Measurements from ENCODE around the gene DGKH. TPM values are rescaled to one million over a fixed set of nuclear protein-coding genes. Genes with fewer than 3 reads are reported as not detected.

Gene DGKH
- polyA plus RNA-seq, 1 donor from 2014 or later: 0.03 TPM

DNA sequence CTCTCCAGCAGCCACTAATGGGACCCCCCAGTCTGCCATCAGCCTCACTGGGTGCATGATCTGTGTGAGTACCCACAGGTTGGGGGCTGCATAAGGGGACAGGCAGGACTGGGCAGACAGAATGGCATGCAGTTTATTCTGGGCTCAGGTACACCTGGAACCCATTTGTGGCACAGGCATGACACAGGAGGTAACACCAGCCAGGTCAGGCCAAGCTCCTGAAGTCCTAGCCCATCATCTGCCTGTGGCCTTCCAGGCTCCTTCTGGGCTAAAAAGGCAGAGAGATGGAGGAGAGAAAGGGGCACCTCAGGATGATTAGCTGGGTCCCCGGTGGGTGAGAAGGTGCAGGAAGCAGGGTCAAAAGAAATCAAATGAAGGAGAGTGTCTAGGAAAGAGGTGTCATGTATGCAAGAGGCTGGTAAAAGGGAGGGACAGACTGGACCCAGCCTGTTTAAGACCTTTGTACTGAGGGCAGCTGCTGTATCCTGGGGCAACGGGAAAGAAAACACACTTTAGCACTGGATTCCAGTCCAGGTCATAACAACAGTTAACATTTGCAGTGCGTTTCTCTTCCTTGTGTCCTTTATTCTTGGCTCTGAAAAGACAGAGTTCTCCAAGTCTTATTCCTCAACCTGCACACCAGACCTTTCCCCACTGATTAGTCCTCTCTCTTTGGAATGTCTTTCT is 20.2 kb upstream of the DGKH start:
- Mint-ChIP-seq H3K36me3 (peaks cover 3% of the 10 kb centered on the region), H3K9me3 (no peaks in the 10 kb centered on the region), H3K4me1 (no peaks in the 10 kb centered on the region), H3K27ac (peak overlapping the region in 1 of 3 donors; percentile 64), H3K4me3 (no peak overlapping the region), H3K27me3 (peaks cover 14% of the 10 kb centered on the region)

- Mint-ChIP-seq H3K36me3 (no peaks in the 10 kb centered on the region), H3K27ac (no peak overlapping the region), H3K4me1 (peaks cover 2 to 11% (median 6%) of the 10 kb centered on the region in 3 donors), H3K9me3 (peaks cover 1 to 9% (median 3%) of the 10 kb centered on the region in 3 donors), H3K27me3 (peaks cover 4% of the 10 kb centered on the region), H3K4me3 (no peak overlapping the region)
Measured at GRCh38 chr13:42035905-42036521, 12.4 kb upstream of the DGKH start.

GRCh38 chr13:42036711-42037110 is 11.7 kb upstream of the DGKH start:
- H3K27ac Mint-ChIP-seq: no peak overlapping the region
- no peaks in the 10 kb centered on the region for H3K36me3 Mint-ChIP-seq
- H3K9me3 Mint-ChIP-seq: peaks cover 1 to 9% (median 3%) of the 10 kb centered on the region in 3 donors
- peaks cover 9% of the 10 kb centered on the region for H3K27me3 Mint-ChIP-seq
- peaks cover 3 to 16% (median 10%) of the 10 kb centered on the region in 3 donors for H3K4me1 Mint-ChIP-seq
- peak overlapping the region in 1 of 4 donors; percentile 90 for H3K4me3 Mint-ChIP-seq

DNA sequence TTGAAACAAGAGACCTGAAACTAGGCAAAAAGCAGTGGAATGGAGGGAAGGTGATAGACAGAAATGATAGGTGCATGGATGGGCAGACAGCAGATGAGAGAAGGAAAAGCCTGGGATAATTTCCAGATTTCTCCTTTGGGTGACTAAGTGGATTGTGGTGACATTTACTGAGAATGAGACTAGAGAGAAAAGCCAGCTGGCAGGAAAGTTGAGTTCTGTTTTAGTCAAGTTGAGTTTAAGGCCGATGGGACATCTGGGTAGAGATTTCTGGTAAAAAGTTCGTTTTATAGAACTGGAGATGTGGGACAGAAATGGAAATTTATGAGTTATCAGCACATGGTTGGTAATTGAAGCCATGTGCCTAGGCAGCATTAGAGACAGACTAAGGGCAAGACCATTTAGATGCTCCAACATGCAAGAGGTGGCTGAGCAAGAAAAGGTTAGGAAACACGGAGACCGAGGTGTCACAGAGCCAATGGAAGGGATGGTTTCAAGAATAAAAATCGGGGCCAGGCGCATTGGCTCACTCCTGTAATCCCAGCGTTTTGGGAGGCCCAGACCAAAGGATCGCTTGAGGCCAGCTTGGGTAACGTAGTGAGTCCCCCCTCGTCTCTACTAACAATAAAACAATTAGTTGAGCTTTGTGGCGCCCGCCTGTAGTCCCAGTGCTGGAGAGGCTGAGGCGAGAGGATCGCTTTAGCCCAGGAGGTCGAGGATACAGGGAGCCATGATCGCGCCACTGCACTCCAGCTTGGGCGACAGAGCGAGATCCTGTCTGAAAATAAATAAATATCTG is 9.6 kb upstream of the DGKH start:
- Mint-ChIP-seq H3K36me3 (no peaks in the 10 kb centered on the region), H3K9me3 (peaks cover 1 to 9% (median 3%) of the 10 kb centered on the region in 3 donors), H3K4me3 (peak overlapping the region; percentile 88 to 93 (median 91)), H3K27me3 (peaks cover 16% of the 10 kb centered on the region), H3K4me1 (peaks cover 5 to 19% (median 13%) of the 10 kb centered on the region in 3 donors), H3K27ac (peak overlapping the region in 2 of 3 donors; percentile 62 to 86)

GRCh38 chr13:42039457-42039945 is 8.9 kb upstream of the DGKH start:
- peak overlapping the region; percentile 88 to 93 (median 91) for H3K4me3 Mint-ChIP-seq
- H3K27ac Mint-ChIP-seq: peak overlapping the region; percentile 62 to 88 (median 86)
- H3K27me3 Mint-ChIP-seq: peaks cover 22% of the 10 kb centered on the region
- H3K36me3 Mint-ChIP-seq: no peaks in the 10 kb centered on the region
- peaks cover 5 to 19% (median 13%) of the 10 kb centered on the region in 3 donors for H3K4me1 Mint-ChIP-seq
- peaks cover 1 to 9% (median 2%) of the 10 kb centered on the region in 3 donors for H3K9me3 Mint-ChIP-seq

DNA sequence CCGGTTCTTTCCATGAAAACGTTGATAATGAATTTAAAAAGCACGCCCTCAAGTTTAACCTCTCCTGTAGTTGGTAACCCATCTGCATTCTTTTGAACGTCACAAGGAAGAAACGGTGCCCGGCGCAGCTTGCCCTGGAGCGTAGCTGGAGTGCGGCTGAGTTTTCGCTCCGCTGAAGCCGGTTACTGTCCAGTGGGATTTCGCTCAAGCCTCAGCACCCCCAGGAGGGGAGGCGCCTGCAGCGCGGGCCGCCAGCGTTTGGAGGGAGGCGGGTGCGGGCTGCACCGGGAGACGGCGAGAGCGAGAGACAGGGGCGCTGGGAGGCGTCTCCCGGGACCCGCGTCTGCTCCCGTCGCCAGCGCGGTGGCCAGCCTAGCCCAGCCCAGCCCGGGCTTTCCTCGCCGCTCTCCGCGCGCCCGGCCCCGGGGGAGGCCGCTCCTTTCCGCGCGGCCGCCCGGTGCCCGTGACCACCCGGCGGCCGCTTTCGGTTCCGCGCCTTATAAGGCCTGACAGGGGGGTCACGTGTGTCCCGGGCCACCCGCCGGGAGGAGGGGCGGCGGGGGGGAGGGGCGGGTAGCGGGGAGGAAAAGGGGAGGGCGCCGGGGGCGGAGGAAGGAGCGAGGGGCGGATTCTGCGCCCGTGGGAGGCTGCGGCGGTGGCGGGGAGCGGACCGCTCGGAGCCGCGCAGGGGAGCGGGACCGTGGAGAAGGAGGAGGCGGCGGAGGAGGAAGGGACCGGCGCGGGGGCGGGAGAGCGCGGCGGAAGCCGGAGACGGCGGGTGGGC is 8.3 kb upstream of the DGKH start:
- peaks cover 25% of the 10 kb centered on the region for H3K27me3 Mint-ChIP-seq
- H3K9me3 Mint-ChIP-seq: peaks cover 0 to 9% (median 2%) of the 10 kb centered on the region in 3 donors
- peaks cover 5 to 19% (median 13%) of the 10 kb centered on the region in 3 donors for H3K4me1 Mint-ChIP-seq
- H3K27ac Mint-ChIP-seq: peak overlapping the region; percentile 62 to 88 (median 86)
- H3K4me3 Mint-ChIP-seq: peak overlapping the region; percentile 88 to 93 (median 91)
- H3K36me3 Mint-ChIP-seq: no peaks in the 10 kb centered on the region

DNA sequence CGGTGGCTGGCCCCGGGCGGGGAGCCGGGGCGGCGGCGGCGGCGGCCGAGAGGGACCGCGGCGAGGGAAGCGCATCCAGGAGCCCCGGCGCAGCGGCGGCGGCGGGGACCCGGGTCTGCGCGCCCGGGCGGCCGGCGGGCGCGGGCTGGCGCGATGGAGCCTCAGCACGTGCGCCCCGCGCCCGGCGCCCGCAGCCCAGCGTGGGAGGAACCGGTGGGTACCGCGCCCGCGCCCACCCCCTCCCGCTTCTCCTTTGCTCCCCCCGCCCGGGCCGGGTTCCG is 7.8 kb upstream of the DGKH start:
- H3K4me3 Mint-ChIP-seq: peak overlapping the region in 1 of 4 donors; percentile 79
- no peak overlapping the region for H3K27ac Mint-ChIP-seq
- no peaks in the 10 kb centered on the region for H3K36me3 Mint-ChIP-seq
- peaks cover 0 to 6% (median 2%) of the 10 kb centered on the region in 3 donors for H3K9me3 Mint-ChIP-seq
- peaks cover 5 to 19% (median 13%) of the 10 kb centered on the region in 3 donors for H3K4me1 Mint-ChIP-seq
- peaks cover 25% of the 10 kb centered on the region for H3K27me3 Mint-ChIP-seq

- peaks cover 0 to under 1% (median 0%) of the 10 kb centered on the region in 3 donors for H3K9me3 Mint-ChIP-seq
- H3K27ac Mint-ChIP-seq: peak overlapping the region in 2 of 3 donors; percentile 53 to 76
- H3K27me3 Mint-ChIP-seq: peaks cover 25% of the 10 kb centered on the region
- H3K36me3 Mint-ChIP-seq: no peaks in the 10 kb centered on the region
- H3K4me3 Mint-ChIP-seq: peak overlapping the region; percentile 79 to 95 (median 94)
- peaks cover 5 to 19% (median 13%) of the 10 kb centered on the region in 3 donors for H3K4me1 Mint-ChIP-seq
Measured at GRCh38 chr13:42041011-42041683, 7.3 kb upstream of the DGKH start.

GRCh38 chr13:42041684-42042035 is 6.8 kb upstream of the DGKH start:
- H3K9me3 Mint-ChIP-seq: no peaks in the 10 kb centered on the region
- H3K36me3 Mint-ChIP-seq: peaks cover 2% of the 10 kb centered on the region
- peaks cover 5 to 19% (median 16%) of the 10 kb centered on the region in 3 donors for H3K4me1 Mint-ChIP-seq
- peak overlapping the region in 2 of 3 donors; percentile 53 to 76 for H3K27ac Mint-ChIP-seq
- H3K4me3 Mint-ChIP-seq: peak overlapping the region; percentile 79 to 95 (median 94)
- peaks cover 25% of the 10 kb centered on the region for H3K27me3 Mint-ChIP-seq

GRCh38 chr13:42043676-42044075 is 4.8 kb upstream of the DGKH start:
- Mint-ChIP-seq H3K9me3 (no peaks in the 10 kb centered on the region), H3K4me1 (peaks cover 11 to 25% (median 24%) of the 10 kb centered on the region in 3 donors), H3K4me3 (peak overlapping the region in 1 of 4 donors; percentile 76), H3K36me3 (peaks cover 2% of the 10 kb centered on the region), H3K27ac (no peak overlapping the region), H3K27me3 (peaks cover 35% of the 10 kb centered on the region)

DNA sequence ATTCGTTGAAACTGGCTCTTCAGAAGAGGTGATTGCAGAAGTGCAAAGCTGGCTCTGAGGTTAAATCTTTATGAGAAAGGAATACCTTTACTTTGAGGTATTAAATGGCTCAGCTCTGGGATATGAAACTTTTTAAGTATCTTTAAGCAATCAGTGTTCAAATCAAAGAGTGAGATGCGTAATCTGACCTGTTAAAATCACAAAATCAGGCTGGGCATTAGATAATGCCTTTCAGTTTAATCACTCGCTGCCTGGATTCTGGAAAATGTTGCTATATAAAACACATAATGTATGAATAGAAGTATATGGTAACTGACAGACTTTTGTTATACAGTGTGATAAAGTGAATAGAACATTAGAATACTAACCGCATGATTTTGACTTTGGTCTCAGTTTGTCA is 2.0 kb upstream of the DGKH start:
- peak overlapping the region in 1 of 4 donors; percentile 76 for H3K4me3 Mint-ChIP-seq
- H3K27ac Mint-ChIP-seq: no peak overlapping the region
- H3K4me1 Mint-ChIP-seq: peaks cover 9 to 17% (median 15%) of the 10 kb centered on the region in 3 donors

GRCh38 chr13:42047561-42048341 is 697 bp upstream of the DGKH start:
- peak overlapping the region; percentile 76 to 94 (median 84) for H3K4me3 Mint-ChIP-seq
- H3K9me3 Mint-ChIP-seq: no peaks in the 10 kb centered on the region
- H3K27me3 Mint-ChIP-seq: peaks cover 28% of the 10 kb centered on the region
- H3K4me1 Mint-ChIP-seq: peaks cover 6 to 11% (median 9%) of the 10 kb centered on the region in 3 donors
- peaks cover 2% of the 10 kb centered on the region for H3K36me3 Mint-ChIP-seq
- peak overlapping the region in 1 of 3 donors; percentile 50 for H3K27ac Mint-ChIP-seq

More for the DNA sequence above, 2.0 kb upstream of the DGKH start:
- Mint-ChIP-seq H3K36me3 (peaks cover 2% of the 10 kb centered on the region), H3K27me3 (peaks cover 34% of the 10 kb centered on the region), H3K9me3 (no peaks in the 10 kb centered on the region)
